ENCODE measurements around the gene MAML2. TPM values are rescaled to one million over a fixed set of nuclear protein-coding genes. Genes with fewer than 3 reads are reported as not detected.

The MAML2 gene
- total and polyA plus RNA-seq, 2 experiments from 2014 or later: 2.0 to 7.1 TPM

- TF ChIP-seq NANOG (IDR thresholded peaks at IDR 0.05; ENCODE audit: borderline replicate concordance) (no peak), ZNF331 (CRISPR knock-in tag; IDR thresholded peaks at IDR 0.05; ENCODE audit: low read depth) (no peak), REST (IDR thresholded peaks at IDR 0.05; ENCODE audit: unreplicated experiment) (no peak), ETS1 (IDR thresholded peaks at IDR 0.05) (no peak), CTCF (conservative IDR thresholded peaks at IDR 0.05; ENCODE audit: low read depth in 2 of 2) (no peak)
These were observed 151.2 kb downstream of the MAML2 start (continued) for GRCh38 chr11:96191752-96192151.

- Mint-ChIP-seq H3K4me1 (peaks cover 38% of the 10 kb centered on the region), H3K36me3 (ENCODE audit: low read depth) (no peaks in the 10 kb centered on the region)
- 0 out of 2 replicates have a peak overlapping the region, but pooled peaks have one; percentile 19 for H3K4me2 ChIP-seq
These were observed 153.6 kb downstream of the MAML2 start for GRCh38 chr11:96189351-96189750.

More at GRCh38 chr11:96189351-96189750, 153.6 kb downstream of the MAML2 start:
- H3K4me3 ChIP-seq: no peak overlapping the region
- no peak overlapping the region for H3K27ac ChIP-seq (ENCODE audit: low read depth)
- no peak overlapping the region for H3K4me3 Mint-ChIP-seq
- H3K27ac Mint-ChIP-seq: 0 out of 2 replicates have a peak overlapping the region, but pooled peaks have one; percentile 12
- TF ChIP-seq CTCF (conservative IDR thresholded peaks at IDR 0.05; ENCODE audit: low read depth in 2 of 2): no peak
- no peaks in the 10 kb centered on the region for H4K20me1 ChIP-seq (replicated peaks; ENCODE audit: insufficient read depth)
- H2AFZ ChIP-seq: no peak overlapping the region
- peaks cover 42% of the 10 kb centered on the region for H3K4me1 ChIP-seq (ENCODE audit: insufficient read depth)
- DNase-seq (ENCODE audit: low spot score) (no peak), ATAC-seq (no peak)
- H3K79me2 ChIP-seq (replicated peaks; ENCODE audit: insufficient read depth): no peaks in the 10 kb centered on the region
- H3K9me2 ChIP-seq (ENCODE audit: insufficient read depth): no peaks in the 10 kb centered on the region
- H3K27me3 ChIP-seq (ENCODE audit: insufficient read depth): no peaks in the 10 kb centered on the region
- H3K27me3 Mint-ChIP-seq (ENCODE audit: insufficient read depth, low read depth, poor library complexity): peaks cover 2% of the 10 kb centered on the region
- H3K36me3 ChIP-seq (ENCODE audit: insufficient read depth): no peaks in the 10 kb centered on the region
- no peaks in the 10 kb centered on the region for H3K9me3 Mint-ChIP-seq
- H3F3A ChIP-seq (replicated peaks; ENCODE audit: low read depth): no peaks in the 10 kb centered on the region

Data from GM23338 (cell line).